Measurements from ENCODE around the gene PLXND1. TPM values are rescaled to one million over a fixed set of nuclear protein-coding genes. Genes with fewer than 3 reads are reported as not detected.

Gene PLXND1
- total and polyA plus RNA-seq, 2 donors from 2014 or later, result 67.0 to 152 TPM

GRCh38 chr3:129607391-129608068, 1.1 kb upstream of the PLXND1 start:
- FAIRE-seq, result no peak
- Histone ChIP-seq H3K9me3 (ENCODE audit: control insufficient read depth in 2 of 3, insufficient read depth in 1 of 3, low read length in 3 of 3) (no peaks in the 10 kb centered on the region), H3K36me3 (ENCODE audit: control insufficient read depth in 2 of 3, insufficient read depth in 3 of 3, low read length in 3 of 3) (no peaks in the 10 kb centered on the region), H3K4me1 (ENCODE audit: control insufficient read depth in 2 of 3, insufficient read depth in 2 of 3, low read depth in 1 of 3, low read length in 3 of 3) (peaks cover 0 to 35% (median 7%) of the 10 kb centered on the region in 3 donors), H3K27me3 (ENCODE audit: control insufficient read depth, insufficient read depth, low read length) (no peaks in the 10 kb centered on the region), H3K4me3 (ENCODE audit: low read length in 3 of 3) (peak overlapping the region in 2 of 3 donors; percentile 54 to 56), H3K9ac (ENCODE audit: low read length in 3 of 3) (peak overlapping the region in 2 of 3 donors; percentile 36 to 75), H3K27ac (ENCODE audit: low read depth in 2 of 2, low read length in 2 of 2) (peak overlapping the region; percentile 82 to 92)
- intact Hi-C loops (cut with DNase I), result no loop called here
- DNase-seq, result peak in 1 of 5 donors; percentile 62
- TF ChIP-seq CTCF (IDR thresholded peaks at IDR 0.05; ENCODE audit: borderline replicate concordance, extremely low read depth, insufficient read depth), result no peak

- Histone ChIP-seq H3K27me3 (ENCODE audit: control insufficient read depth, insufficient read depth, low read length) (no peaks in the 10 kb centered on the region), H3K36me3 (ENCODE audit: control insufficient read depth in 2 of 3, insufficient read depth in 3 of 3, low read length in 3 of 3) (no peaks in the 10 kb centered on the region), H3K4me1 (ENCODE audit: control insufficient read depth in 2 of 3, insufficient read depth in 2 of 3, low read depth in 1 of 3, low read length in 3 of 3) (peaks cover 0 to 36% (median 9%) of the 10 kb centered on the region in 3 donors), H3K27ac (ENCODE audit: low read depth in 2 of 2, low read length in 2 of 2) (peak overlapping the region; percentile 72 to 74), H3K9ac (ENCODE audit: low read length in 3 of 3) (peak overlapping the region in 2 of 3 donors; percentile 16 to 34), H3K4me3 (ENCODE audit: low read length in 3 of 3) (peak overlapping the region; percentile 35 to 69 (median 62)), H3K9me3 (ENCODE audit: control insufficient read depth in 2 of 3, insufficient read depth in 1 of 3, low read length in 3 of 3) (no peaks in the 10 kb centered on the region)
- TF ChIP-seq CTCF (IDR thresholded peaks at IDR 0.05; ENCODE audit: borderline replicate concordance, extremely low read depth, insufficient read depth), result no peak
- intact Hi-C loops (cut with DNase I), result no loop called here
- DNase-seq (peak in 3 of 5 donors; percentile 29 to 72 (median 56)), FAIRE-seq (no peak)
Measured at GRCh38 chr3:129605922-129606635, 397 bp downstream of the PLXND1 start.

GRCh38 chr3:129605203-129605921, 1.1 kb downstream of the PLXND1 start:
- no peak for FAIRE-seq
- peak in 4 of 5 donors; percentile 58 to 79 (median 76) for DNase-seq
- Histone ChIP-seq H3K27me3 (ENCODE audit: control insufficient read depth, insufficient read depth, low read length) (no peaks in the 10 kb centered on the region), H3K9me3 (ENCODE audit: control insufficient read depth in 2 of 3, insufficient read depth in 1 of 3, low read length in 3 of 3) (no peaks in the 10 kb centered on the region), H3K4me3 (ENCODE audit: low read length in 3 of 3) (peak overlapping the region; percentile 69 to 79 (median 69)), H3K27ac (ENCODE audit: low read depth in 2 of 2, low read length in 2 of 2) (peak overlapping the region; percentile 72 to 74), H3K36me3 (ENCODE audit: control insufficient read depth in 2 of 3, insufficient read depth in 3 of 3, low read length in 3 of 3) (no peaks in the 10 kb centered on the region), H3K4me1 (ENCODE audit: control insufficient read depth in 2 of 3, insufficient read depth in 2 of 3, low read depth in 1 of 3, low read length in 3 of 3) (peaks cover 0 to 38% (median 9%) of the 10 kb centered on the region in 3 donors), H3K9ac (ENCODE audit: low read length in 3 of 3) (no peak overlapping the region)
- no peak for TF ChIP-seq CTCF (IDR thresholded peaks at IDR 0.05; ENCODE audit: borderline replicate concordance, extremely low read depth, insufficient read depth)
- intact Hi-C loops (cut with DNase I), result no loop called here

Measured in kidney (tissue), 14 donors.